ENCODE data around the gene ZMYND8.
A peak's percentile ranks its signal among the peaks of the same experiment; 100 is the strongest.

- TF ChIP-seq, protein P1, sequence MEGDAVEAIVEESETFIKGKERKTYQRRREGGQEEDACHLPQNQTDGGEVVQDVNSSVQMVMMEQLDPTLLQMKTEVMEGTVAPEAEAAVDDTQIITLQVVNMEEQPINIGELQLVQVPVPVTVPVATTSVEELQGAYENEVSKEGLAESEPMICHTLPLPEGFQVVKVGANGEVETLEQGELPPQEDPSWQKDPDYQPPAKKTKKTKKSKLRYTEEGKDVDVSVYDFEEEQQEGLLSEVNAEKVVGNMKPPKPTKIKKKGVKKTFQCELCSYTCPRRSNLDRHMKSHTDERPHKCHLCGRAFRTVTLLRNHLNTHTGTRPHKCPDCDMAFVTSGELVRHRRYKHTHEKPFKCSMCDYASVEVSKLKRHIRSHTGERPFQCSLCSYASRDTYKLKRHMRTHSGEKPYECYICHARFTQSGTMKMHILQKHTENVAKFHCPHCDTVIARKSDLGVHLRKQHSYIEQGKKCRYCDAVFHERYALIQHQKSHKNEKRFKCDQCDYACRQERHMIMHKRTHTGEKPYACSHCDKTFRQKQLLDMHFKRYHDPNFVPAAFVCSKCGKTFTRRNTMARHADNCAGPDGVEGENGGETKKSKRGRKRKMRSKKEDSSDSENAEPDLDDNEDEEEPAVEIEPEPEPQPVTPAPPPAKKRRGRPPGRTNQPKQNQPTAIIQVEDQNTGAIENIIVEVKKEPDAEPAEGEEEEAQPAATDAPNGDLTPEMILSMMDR (IDR thresholded peaks at IDR 0.05): no peak
- no peak for TF ChIP-seq EP300 (IDR thresholded peaks at IDR 0.05)
- TF ChIP-seq POLR2AphosphoS5 (IDR thresholded peaks at IDR 0.05): peak; percentile 63
These were observed 1.6 kb downstream of the ZMYND8 start for GRCh38 chr20:47354714-47355488.
